K562 (cell line): ENCODE data around the gene ACOT13. TPM values are rescaled to one million over a fixed set of nuclear protein-coding genes. Genes with fewer than 3 reads are reported as not detected.

Experiments used
- BRD4 ChIP-seq: fragments of 200-600 bp; sonication (generic); IDR thresholded peaks from 2 replicates; pipeline ENCODE4 v1.6.1; 2017; ENCODE audit warnings: inconsistent platforms
- CBFA2T3 ChIP-seq: fragments of 450-650 bp; IDR thresholded peaks from 2 replicates; pipeline ENCODE4 v1.6.1; 2017
- CC2D1A ChIP-seq: fragments of 450-650 bp; IDR thresholded peaks from 2 replicates; pipeline ENCODE4 v1.6.1; 2017; ENCODE audit warnings: mild to moderate bottlenecking
- CCNT2 ChIP-seq: IDR thresholded peaks from 2 replicates; pipeline ENCODE4 v1.6.1; 2011; ENCODE audit warnings: borderline replicate concordance, low read depth, mild to moderate bottlenecking, moderate library complexity, mixed read lengths, low read length; ENCODE audit not compliant: insufficient read length; ENCODE audit errors: extremely low read depth
- E2F1 ChIP-seq: sonication (generic); formaldehyde crosslinking; IDR thresholded peaks from 2 replicates; pipeline ENCODE4 v1.8.1; 2023; ENCODE audit warnings: mild to moderate bottlenecking, missing genetic modification reagents, moderate library complexity
- ETS1 ChIP-seq: conservative IDR thresholded peaks from 2 replicates; pipeline ENCODE4 v1.6.1; 2011; ENCODE audit warnings: low read depth, mild to moderate bottlenecking, low read length; ENCODE audit not compliant: control insufficient read depth
- HDAC1 ChIP-seq, 2 experiments: fragments of 450-650 bp; IDR thresholded peaks; 2 replicates each; pipeline ENCODE4 v1.6.1; 2016 to 2017; ENCODE audit warnings: inconsistent platforms in 1 of 2, mild to moderate bottlenecking in 1 of 2, moderate library complexity in 1 of 2
- IFI16 ChIP-seq: fragments of 250-450 bp; sonication (Bioruptor Pico); IDR thresholded peaks from 2 replicates; pipeline ENCODE4 v2.1.2; 2022; ENCODE audit warnings: mild to moderate bottlenecking, inconsistent platforms
- MLLT1 ChIP-seq, 2 experiments: fragments of 450-650 bp; IDR thresholded peaks; 2 replicates each; pipeline ENCODE4 v1.6.1; 2016
- NFE2 ChIP-seq: IDR thresholded peaks from 2 replicates; pipeline ENCODE4 v1.6.1; 2014; ENCODE audit warnings: antibody characterized with exemption, low read depth
- NR3C1 ChIP-seq: sonication (generic); formaldehyde crosslinking; IDR thresholded peaks from 2 replicates; pipeline ENCODE4 v1.8.1; 2022; ENCODE audit warnings: missing genetic modification reagents
- OTX1 ChIP-seq: fragments of 450-650 bp; formaldehyde crosslinking; IDR thresholded peaks from 2 replicates; pipeline ENCODE4 v1.4.0; 2022; ENCODE audit warnings: mild to moderate bottlenecking
- POLR2B ChIP-seq: fragments of 450-650 bp; IDR thresholded peaks from 2 replicates; pipeline ENCODE4 v1.6.1; 2018; ENCODE audit warnings: low read depth; ENCODE audit not compliant: partially characterized antibody
- SUPT5H ChIP-seq: fragments of 450-650 bp; IDR thresholded peaks from 2 replicates; pipeline ENCODE4 v1.6.1; 2016
- TAF7 ChIP-seq: fragments of 450-650 bp; IDR thresholded peaks from 2 replicates; pipeline ENCODE4 v1.6.1; 2016; ENCODE audit warnings: missing genetic modification characterization, missing compliant biosample characterization
- TBL1XR1 ChIP-seq, 2 experiments: IDR thresholded peaks; 2 replicates each; pipeline ENCODE4 v1.6.1; 2012; ENCODE audit warnings: improper control_type of control experiment in 2 of 2, low read length in 2 of 2, mild to moderate bottlenecking in 1 of 2
- TEAD1 ChIP-seq, 2 experiments: fragments of 450-650 bp in 1 of 2; sonication (generic) in 1 of 2; formaldehyde crosslinking; IDR thresholded peaks; 2 replicates each; pipeline versions ENCODE4 v1.4.0 to v1.8.0; 2020 to 2022; ENCODE audit warnings: mild to moderate bottlenecking in 2 of 2, missing genetic modification reagents in 1 of 2
- U2AF2 ChIP-seq: fragments of 200-400 bp; formaldehyde crosslinking; optimal IDR thresholded peaks from 2 replicates; pipeline ENCODE3; 2017; ENCODE audit warnings: low read depth, mild to moderate bottlenecking, low read length
- ZFP91 ChIP-seq: sonication (generic); formaldehyde crosslinking; IDR thresholded peaks from 2 replicates; pipeline ENCODE4 v1.8.0; 2022; ENCODE audit warnings: mild to moderate bottlenecking, missing genetic modification reagents
- ZKSCAN8 ChIP-seq: fragments of 200-800 bp; sonication (Bioruptor generic); IDR thresholded peaks from 2 replicates; pipeline ENCODE4 v1.6.1; 2016; ENCODE audit warnings: missing genetic modification characterization, missing compliant biosample characterization
- ZNF398 ChIP-seq: fragments of 250-450 bp; sonication (Bioruptor Pico); IDR thresholded peaks from 2 replicates; pipeline ENCODE4 v1.8.0; 2021; ENCODE audit warnings: moderate library complexity, mild to moderate bottlenecking, inconsistent platforms
- polyA plus RNA-seq, 8 experiments: library from polyadenylated mRNA; depleted of rRNA in 4 of 8; stranded (reverse) in 5 of 8; unstranded in 3 of 8; fragments of >200 nt; fragmentation: Nextera tagmentation in 2 of 8; fragmentation: Illumina TruSeq in 1 of 8; extraction: Ambion mirVana in 2 of 8; extraction: Trizol in 1 of 8; gene quantifications; 2 replicates each; pipeline versions ENCODE4 v1.2.1 to v1.2.3, GENCODE V29; 2011 to 2014; ENCODE audit warnings: inconsistent platforms in 1 of 8, missing spikeins in 1 of 8
- total RNA-seq, 7 experiments: library from RNA; depleted of rRNA in 6 of 7; stranded (reverse); fragments of >200 nt in 6 of 7; fragmentation: Illumina TruSeq in 2 of 7; extraction: Trizol in 2 of 7; gene quantifications; 2 replicates each; pipeline versions ENCODE4 v1.2.1 to v1.2.3, GENCODE V29; 2011 to 2021; ENCODE audit warnings: low replicate concordance in 1 of 7

ACOT13 gene
- total and polyA plus RNA-seq, 9 of the 15 experiments (the other 6 are each of a cell fraction or from before 2014, with no cell fraction given): 14.1 to 129 (median 65.7) TPM

GRCh38 chr6:24721461-24722215 is 54.8 kb downstream of the ACOT13 start (continued):
- TF ChIP-seq ZNF398 (CRISPR knock-in tag) (no peak), MLLT1 (IDR thresholded peaks at IDR 0.05) (peak in 1 of 2 experiments; percentile 92; a peak in 2 of 4 replicates), ZKSCAN8 (CRISPR knock-in tag) (peak; percentile 35; the same call in 1 of the 2 replicates), ETS1 (peak; percentile 64; the same call in 1 of the 2 replicates), NFE2 (peak; percentile 2; the same call in 1 of the 2 replicates), TEAD1 (CRISPR knock-in tag; IDR thresholded peaks at IDR 0.05) (peak; percentile 50 to 97; a peak in 2 of 4 replicates), POLR2B (peak; percentile 82), TBL1XR1 (IDR thresholded peaks at IDR 0.05; ENCODE audit: low read length in 2 of 2) (peak in 1 of 2 experiments; percentile 4; a peak in 1 of 4 replicates), U2AF2 (no peak), SUPT5H (peak; percentile 90), TAF7 (peak; percentile 70), IFI16 (0 out of 2 replicates have a peak, but pooled peaks have one; percentile 63), BRD4 (peak; percentile 96), OTX1 (CRISPR knock-in tag) (peak; percentile 71), NR3C1 (CRISPR knock-in tag) (peak; percentile 52; the same call in 1 of the 2 replicates), CBFA2T3 (no peak; the same call in 1 of the 2 replicates), CCNT2 (no peak), ZFP91 (peak; percentile 77; the same call in 1 of the 2 replicates), HDAC1 (IDR thresholded peaks at IDR 0.05) (peak in 1 of 2 experiments; percentile 90; a peak in 3 of 4 replicates), E2F1 (peak; percentile 90; the same call in 1 of the 2 replicates), CC2D1A (peak; percentile 29; the same call in 1 of the 2 replicates)
